HG02623 (cell line): ENCODE data around the gene MEAF6.

Experiments
- ATAC-seq: cut with Tn5 transposase; IDR thresholded peaks from one replicate; pipeline ENCODE4 v1.9.1; 2021; ENCODE audit warnings: moderate library complexity; ENCODE audit not compliant: unreplicated experiment

MEAF6 gene

GRCh38 chr1:37474697-37475379 lies 39.7 kb downstream of the MEAF6 start:
- ATAC-seq = no peak

- ATAC-seq = peak; percentile 43
These were observed 40.4 kb downstream of the MEAF6 start, which contains the start of gene ZC3H12A for GRCh38 chr1:37474046-37474696. Gene ZC3H12A, plus strand, starts transcription at chr1:37474580. Its CDS starts 917 bp downstream, at chr1:37475497.

- ATAC-seq = no peak
These were observed 41.0 kb downstream of the MEAF6 start for GRCh38 chr1:37473431-37474045.

GRCh38 chr1:37472994-37473393 lies 41.6 kb downstream of the MEAF6 start:
- no peak for ATAC-seq

GRCh38 chr1:37472281-37472680 lies 42.3 kb downstream of the MEAF6 start:
- ATAC-seq = no peak

GRCh38 chr1:37471345-37472231 lies 43.0 kb downstream of the MEAF6 start:
- no peak for ATAC-seq

- ATAC-seq = no peak
These were observed 45.2 kb downstream of the MEAF6 start for GRCh38 chr1:37469386-37469785.

- ATAC-seq = no peak
These were observed 46.5 kb downstream of the MEAF6 start for GRCh38 chr1:37468037-37468436.

- ATAC-seq = no peak
These were observed 48.7 kb downstream of the MEAF6 start for GRCh38 chr1:37465593-37466517.

GRCh38 chr1:37464443-37464842 lies 50.1 kb downstream of the MEAF6 start:
- ATAC-seq = no peak

GRCh38 chr1:37461698-37462436 lies 52.7 kb downstream of the MEAF6 start:
- no peak for ATAC-seq

- ATAC-seq = no peak
These were observed 56.0 kb downstream of the MEAF6 start for GRCh38 chr1:37458551-37458950.

- ATAC-seq = no peak
These were observed 58.0 kb downstream of the MEAF6 start for GRCh38 chr1:37456614-37457013.

- ATAC-seq = no peak
These were observed 59.0 kb downstream of the MEAF6 start for GRCh38 chr1:37455516-37455915.

GRCh38 chr1:37453647-37454046 lies 60.9 kb downstream of the MEAF6 start:
- no peak for ATAC-seq

GRCh38 chr1:37452416-37452815 lies 62.1 kb downstream of the MEAF6 start:
- no peak for ATAC-seq

GRCh38 chr1:37449936-37450335 lies 64.6 kb downstream of the MEAF6 start:
- ATAC-seq = no peak

- ATAC-seq = no peak
These were observed 65.7 kb downstream of the MEAF6 start for GRCh38 chr1:37448691-37449417.

GRCh38 chr1:37448185-37448584 lies 66.4 kb downstream of the MEAF6 start:
- no peak for ATAC-seq
